OCI-LY3 (cell line): ENCODE data around the gene GIMAP8.

Experiments
- H2AFZ ChIP-seq: fragments of 200-600, 300-600 bp; shearing (Covaris generic); 2 replicates; pipeline ENCODE4 v1.6.0; 2014; ENCODE audit warnings: antibody characterized with exemption, low read depth, low read length
- H3K27ac ChIP-seq: fragments of 200-600, 300-600 bp; sonication (generic); 2 replicates; pipeline ENCODE4 v1.5.1; 2014; ENCODE audit warnings: mild to moderate bottlenecking, low read length, moderate library complexity, mixed read lengths
- H3K27me3 ChIP-seq: fragments of 200-600, 300-600 bp; sonication (generic); 2 replicates; pipeline ENCODE4 v1.6.1; 2014; ENCODE audit warnings: low read depth, low read length, mixed read lengths
- H3K36me3 ChIP-seq: fragments of 200-600, 300-600 bp; sonication (generic); replicated peaks from 2 replicates; pipeline ENCODE3; 2014; ENCODE audit warnings: low read depth, low read length, mixed read lengths
- H3K4me1 ChIP-seq: fragments of 300-600, 200-600 bp; sonication (generic); 2 replicates; pipeline ENCODE4 v1.6.1; 2014; ENCODE audit warnings: low read length, mixed read lengths
- H3K4me2 ChIP-seq: fragments of 200-600, 300-600 bp; sonication (generic); 2 replicates; pipeline ENCODE4 v1.6.1; 2014; ENCODE audit warnings: low read length, mixed read lengths
- H3K4me3 ChIP-seq: fragments of 300-600, 200-600 bp; sonication (generic); 2 replicates; pipeline ENCODE4 v1.5.1; 2014; ENCODE audit warnings: antibody characterized with exemption, mild to moderate bottlenecking, low read length, moderate library complexity
- H3K79me2 ChIP-seq: fragments of 300-600, 200-600 bp; shearing (Covaris generic); 2 replicates; pipeline ENCODE4 v1.6.1; 2014; ENCODE audit warnings: mild to moderate bottlenecking, low read length, mixed read lengths
- H3K9ac ChIP-seq: fragments of 300-600, 200-600 bp; shearing (Covaris generic); 2 replicates; pipeline ENCODE4 v1.6.0; 2014; ENCODE audit warnings: mild to moderate bottlenecking, low read length, moderate library complexity
- H3K9me3 ChIP-seq: fragments of 200-600, 300-600 bp; shearing (Covaris generic); 2 replicates; pipeline ENCODE4 v1.6.1; 2014; ENCODE audit warnings: low read length, mixed read lengths; ENCODE audit not compliant: insufficient read depth
- H4K20me1 ChIP-seq: fragments of 200-600, 300-600 bp; sonication (generic); 2 replicates; pipeline ENCODE4 v1.6.1; 2016; ENCODE audit warnings: low read length, mixed read lengths; ENCODE audit not compliant: insufficient read depth
- CTCF ChIP-seq: fragments of 200-600, 300-600 bp; sonication (generic); IDR thresholded peaks from 2 replicates; pipeline ENCODE4 v1.5.1; 2014; ENCODE audit warnings: antibody characterized with exemption, low read length, low read depth
- EZH2phosphoT487 ChIP-seq: fragments of 200-600 bp; shearing (Covaris generic); IDR thresholded peaks from 2 replicates; pipeline ENCODE4 v1.6.1; 2018; ENCODE audit warnings: antibody characterized with exemption, mixed run types, low read depth

Gene GIMAP8

GRCh38 chr7:150410131-150410530 lies 40.3 kb upstream of the GIMAP8 start:
- H3K4me3 ChIP-seq = no peak overlapping the region
- H3K4me2 ChIP-seq = no peak overlapping the region
- no peaks in the 10 kb centered on the region for H3K27me3 ChIP-seq
- no peaks in the 10 kb centered on the region for H4K20me1 ChIP-seq
- no peaks in the 10 kb centered on the region for H3K9me3 ChIP-seq
- H3K4me1 ChIP-seq = peaks cover 52% of the 10 kb centered on the region
- TF ChIP-seq CTCF = no peak
- no peak for TF ChIP-seq EZH2phosphoT487
- no peak overlapping the region for H2AFZ ChIP-seq
- H3K79me2 ChIP-seq = peaks cover 23% of the 10 kb centered on the region
- H3K36me3 ChIP-seq = peaks cover 38% of the 10 kb centered on the region
- no peak overlapping the region for H3K9ac ChIP-seq
- no peak overlapping the region for H3K27ac ChIP-seq

GRCh38 chr7:150410680-150411346 lies 39.6 kb upstream of the GIMAP8 start:
- Histone ChIP-seq H3K79me2 (peaks cover 19% of the 10 kb centered on the region), H3K4me1 (peaks cover 58% of the 10 kb centered on the region), H3K27ac (no peak overlapping the region), H3K9ac (no peak overlapping the region), H3K36me3 (peaks cover 38% of the 10 kb centered on the region), H3K4me2 (no peak overlapping the region), H2AFZ (no peak overlapping the region), H3K9me3 (no peaks in the 10 kb centered on the region), H3K27me3 (no peaks in the 10 kb centered on the region), H3K4me3 (no peak overlapping the region), H4K20me1 (no peaks in the 10 kb centered on the region)
- TF ChIP-seq CTCF (no peak), EZH2phosphoT487 (no peak)

GRCh38 chr7:150411606-150412005 lies 38.8 kb upstream of the GIMAP8 start:
- no peak overlapping the region for H3K9ac ChIP-seq
- no peak overlapping the region for H2AFZ ChIP-seq
- peaks cover 38% of the 10 kb centered on the region for H3K36me3 ChIP-seq
- no peaks in the 10 kb centered on the region for H4K20me1 ChIP-seq
- H3K9me3 ChIP-seq = no peaks in the 10 kb centered on the region
- H3K4me1 ChIP-seq = peaks cover 55% of the 10 kb centered on the region
- H3K27ac ChIP-seq = no peak overlapping the region
- peaks cover 11% of the 10 kb centered on the region; the same call in 1 of the 2 replicates for H3K79me2 ChIP-seq
- H3K4me2 ChIP-seq = no peak overlapping the region
- TF ChIP-seq EZH2phosphoT487 (no peak), CTCF (no peak)
- H3K27me3 ChIP-seq = no peaks in the 10 kb centered on the region
- no peak overlapping the region for H3K4me3 ChIP-seq

GRCh38 chr7:150412016-150412415 lies 38.4 kb upstream of the GIMAP8 start:
- H3K9ac ChIP-seq = no peak overlapping the region
- no peaks in the 10 kb centered on the region for H3K27me3 ChIP-seq
- H3K9me3 ChIP-seq = no peaks in the 10 kb centered on the region
- H4K20me1 ChIP-seq = no peaks in the 10 kb centered on the region
- no peak overlapping the region for H3K4me2 ChIP-seq
- peaks cover 10% of the 10 kb centered on the region; the same call in 1 of the 2 replicates for H3K79me2 ChIP-seq
- no peak overlapping the region for H3K27ac ChIP-seq
- H3K4me1 ChIP-seq = peaks cover 51% of the 10 kb centered on the region
- TF ChIP-seq EZH2phosphoT487 = no peak
- TF ChIP-seq CTCF = no peak
- H3K36me3 ChIP-seq = peaks cover 38% of the 10 kb centered on the region
- H2AFZ ChIP-seq = no peak overlapping the region
- no peak overlapping the region for H3K4me3 ChIP-seq
